NT2/D1 (cell line): ENCODE measurements around the gene SRP9.
"Not testable (repeated sequence)": the region's sequence is repeated elsewhere in the genome, so short reads cannot be mapped to it uniquely, and the experiment has no call there.

Source experiments
- DNase-seq: peaks from one replicate; pipeline ENCODE4 v3.0.0-alpha.2; 2011; ENCODE audit warnings: low read depth, low spot score
- H3K27me3 ChIP-seq: 2 replicates; pipeline ENCODE4 v1.6.0; 2011; ENCODE audit warnings: mild to moderate bottlenecking; ENCODE audit not compliant: insufficient read length, insufficient read depth
- H3K36me3 ChIP-seq: 2 replicates; pipeline ENCODE4 v1.6.1; 2011; ENCODE audit warnings: mild to moderate bottlenecking, low read length, mixed read lengths; ENCODE audit not compliant: insufficient read depth, insufficient read length
- H3K4me1 ChIP-seq: 2 replicates; pipeline ENCODE4 v1.5.1; 2011; ENCODE audit not compliant: insufficient read depth, insufficient read length
- H3K4me3 ChIP-seq: 2 replicates; pipeline ENCODE4 v1.5.1; 2011; ENCODE audit warnings: low read depth; ENCODE audit not compliant: insufficient read length
- H3K9ac ChIP-seq: 2 replicates; pipeline ENCODE4 v1.6.0; 2011; ENCODE audit warnings: low read depth; ENCODE audit not compliant: insufficient read length
- H3K9me3 ChIP-seq: 2 replicates; pipeline ENCODE4 v1.5.1; 2011; ENCODE audit warnings: mild to moderate bottlenecking, low read length; ENCODE audit not compliant: insufficient read depth
- SUZ12 ChIP-seq: IDR thresholded peaks from 2 replicates; pipeline ENCODE4 v1.6.1; 2011; ENCODE audit not compliant: insufficient read length, insufficient read depth; ENCODE audit errors: extremely low read depth
- YY1 ChIP-seq: IDR thresholded peaks from 2 replicates; pipeline ENCODE4 v1.6.1; 2011; ENCODE audit not compliant: insufficient read length, insufficient read depth
- ZNF274 ChIP-seq: IDR thresholded peaks from 2 replicates; pipeline ENCODE4 v1.6.1; 2011; ENCODE audit warnings: mild to moderate bottlenecking, low read depth, low read length

Gene SRP9

DNA sequence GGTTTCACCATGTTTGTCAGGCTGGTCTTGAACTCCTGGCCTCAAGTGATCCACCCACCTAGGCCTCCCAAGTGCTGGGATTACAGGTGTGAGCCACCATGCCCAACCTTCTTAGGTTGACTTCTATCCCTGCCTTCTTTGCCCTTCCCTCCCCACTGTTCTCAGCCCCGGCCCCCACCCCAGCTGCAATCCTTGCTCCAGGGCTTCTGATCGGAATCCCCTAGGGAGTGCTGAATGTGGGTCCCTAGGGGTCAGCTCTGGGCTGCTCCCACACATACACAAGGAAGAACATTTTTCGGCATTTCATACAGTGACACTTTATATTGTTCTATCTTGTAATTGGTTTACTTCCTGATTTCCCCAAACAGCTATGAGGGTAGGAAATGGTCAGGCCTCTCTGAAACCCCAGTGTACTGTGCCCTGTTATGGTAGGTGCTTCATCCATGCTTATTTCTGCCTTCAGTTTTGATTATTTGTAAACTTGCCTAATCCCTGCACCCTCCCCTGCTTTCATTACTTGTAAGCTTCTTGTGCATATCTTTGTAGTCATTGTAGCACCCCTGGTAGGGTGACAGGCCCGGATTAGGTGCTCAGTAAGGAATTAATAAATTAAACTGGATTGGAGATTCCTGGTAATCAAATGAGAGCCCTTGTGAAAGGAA lies 5.8 kb upstream of the SRP9 start:
- Histone ChIP-seq H3K4me1 (peaks cover 12% of the 10 kb centered on the region), H3K4me3 (no peak overlapping the region), H3K9ac (no peak overlapping the region), H3K9me3 (no peaks in the 10 kb centered on the region), H3K36me3 (no peaks in the 10 kb centered on the region), H3K27me3 (no peaks in the 10 kb centered on the region)
- DNase-seq: no peak
- TF ChIP-seq SUZ12: no peak
- no peak for TF ChIP-seq YY1
- no peak for TF ChIP-seq ZNF274

DNA sequence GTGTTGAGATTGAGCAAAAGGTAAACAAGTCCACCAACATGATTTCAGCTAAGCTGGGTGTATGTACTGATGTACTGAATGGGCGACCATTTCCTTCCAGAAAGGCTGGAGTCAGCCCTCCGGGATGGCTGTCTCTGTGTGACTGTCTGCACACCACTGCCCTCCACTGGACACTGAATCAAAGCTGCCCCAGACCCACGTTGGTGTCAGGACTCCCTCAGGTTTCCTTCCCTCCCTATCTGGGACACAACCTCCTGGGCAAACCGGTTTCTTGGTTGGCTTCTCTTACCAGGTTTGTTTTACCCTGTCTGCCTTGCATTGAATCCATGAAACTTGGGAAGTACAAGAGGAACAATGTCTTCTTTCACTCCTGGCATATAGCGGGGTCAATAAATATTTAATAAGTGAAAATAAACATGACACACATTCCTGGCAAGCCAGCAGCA lies 5.3 kb upstream of the SRP9 start:
- Histone ChIP-seq H3K36me3 (no peaks in the 10 kb centered on the region), H3K4me3 (no peak overlapping the region), H3K9me3 (no peaks in the 10 kb centered on the region), H3K9ac (no peak overlapping the region), H3K4me1 (peaks cover 10% of the 10 kb centered on the region), H3K27me3 (no peaks in the 10 kb centered on the region)
- peak; percentile 95 for DNase-seq
- TF ChIP-seq SUZ12 (no peak), YY1 (peak; percentile 52), ZNF274 (no peak)

DNA sequence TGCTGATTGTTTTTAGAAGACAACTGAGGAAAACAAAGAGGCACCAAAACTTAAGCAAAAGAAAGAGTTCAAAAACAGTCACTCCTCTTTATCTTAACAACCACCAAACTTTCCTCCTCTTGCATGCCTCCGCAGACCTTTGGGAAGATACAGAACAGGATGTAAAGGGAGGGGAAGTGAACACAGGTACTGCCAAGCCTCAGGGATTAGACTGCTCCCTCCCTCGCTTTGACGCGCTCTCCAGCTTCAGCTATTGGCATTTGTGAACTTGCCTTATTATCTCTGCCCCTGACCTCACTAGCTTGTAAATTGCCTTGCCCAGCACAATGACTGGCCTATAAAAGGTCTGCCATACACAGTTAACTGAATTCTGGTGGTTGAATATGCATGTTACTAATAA lies 4.8 kb upstream of the SRP9 start:
- H3K9me3 ChIP-seq: no peaks in the 10 kb centered on the region
- H3K9ac ChIP-seq: no peak overlapping the region
- H3K36me3 ChIP-seq: no peaks in the 10 kb centered on the region
- peaks cover 5% of the 10 kb centered on the region for H3K4me1 ChIP-seq
- DNase-seq: no peak
- H3K27me3 ChIP-seq: no peaks in the 10 kb centered on the region
- no peak for TF ChIP-seq SUZ12
- H3K4me3 ChIP-seq: no peak overlapping the region

DNA sequence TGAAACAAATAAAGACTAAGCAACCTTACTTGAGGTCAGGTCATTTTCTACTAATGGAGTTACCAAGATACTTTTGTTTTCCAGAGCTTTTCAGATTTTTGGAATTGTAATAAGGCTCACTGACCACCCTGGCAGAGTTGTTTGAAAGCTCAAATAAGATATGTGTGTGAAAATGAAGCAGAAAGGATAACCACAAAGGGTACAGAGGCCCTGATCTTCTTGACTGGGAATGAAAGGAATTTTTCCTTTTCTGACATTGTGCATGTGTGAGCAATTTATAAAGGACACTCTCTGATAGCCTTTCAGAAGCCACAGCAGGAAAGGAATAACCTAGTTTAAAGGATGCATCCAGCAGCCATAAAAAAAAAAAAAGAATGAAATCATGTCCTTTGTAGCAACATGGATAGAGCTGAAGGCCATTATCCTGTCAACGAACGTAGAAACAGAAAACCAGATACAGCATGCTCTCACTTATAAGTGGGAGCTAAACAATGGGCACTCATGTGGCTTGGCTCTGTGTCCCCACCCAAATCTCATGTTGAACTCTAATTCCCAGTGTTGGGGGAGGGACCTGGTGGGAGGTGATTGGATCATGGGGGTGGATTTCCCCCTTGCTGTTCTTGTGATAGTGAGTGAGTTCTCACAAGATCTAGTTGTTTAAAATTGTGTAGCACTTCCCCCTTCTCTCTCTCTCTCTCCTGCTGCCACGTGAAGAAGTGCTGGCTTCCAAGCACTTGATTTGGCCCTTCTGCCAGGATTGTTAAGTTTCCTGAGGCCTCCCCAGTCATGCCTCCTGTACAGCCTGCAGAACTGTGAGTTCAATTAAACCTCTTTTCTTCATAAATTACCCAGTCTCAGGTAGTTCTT lies 3.1 kb upstream of the SRP9 start:
- TF ChIP-seq SUZ12 (no peak), YY1 (no peak), ZNF274 (no peak)
- H3K4me1 ChIP-seq: peaks cover 3% of the 10 kb centered on the region
- no peak overlapping the region for H3K9ac ChIP-seq
- H3K4me3 ChIP-seq: no peak overlapping the region
- no peaks in the 10 kb centered on the region for H3K27me3 ChIP-seq
- peaks cover 10% of the 10 kb centered on the region for H3K36me3 ChIP-seq
- no peaks in the 10 kb centered on the region for H3K9me3 ChIP-seq
- no peak for DNase-seq

DNA sequence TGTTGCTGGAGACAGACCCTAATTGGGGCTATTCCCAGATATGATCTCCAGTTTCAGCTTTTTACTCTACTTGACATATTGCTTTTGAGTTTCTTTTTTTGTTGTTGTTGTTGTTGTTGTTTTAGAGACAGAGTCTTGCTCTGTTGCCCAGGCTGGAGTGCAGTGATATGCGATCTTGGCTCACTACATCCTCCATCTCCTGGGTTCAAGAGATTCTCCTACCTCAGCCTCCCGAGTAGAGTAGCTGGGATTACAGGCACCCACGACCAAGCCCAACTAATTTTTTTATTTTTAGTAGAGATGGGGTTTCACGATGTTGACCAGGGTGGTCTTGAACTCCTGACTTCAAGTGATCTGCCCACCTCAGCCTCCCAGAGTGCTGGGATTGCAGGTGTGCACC lies 1.3 kb upstream of the SRP9 start:
- no peaks in the 10 kb centered on the region for H3K9me3 ChIP-seq
- no peak overlapping the region for H3K4me3 ChIP-seq
- no peak for TF ChIP-seq YY1
- TF ChIP-seq SUZ12: no peak
- TF ChIP-seq ZNF274: no peak
- DNase-seq: no peak
- H3K4me1 ChIP-seq: peaks cover 2% of the 10 kb centered on the region
- H3K9ac ChIP-seq: no peak overlapping the region
- peaks cover 26% of the 10 kb centered on the region for H3K36me3 ChIP-seq
- H3K27me3 ChIP-seq: no peaks in the 10 kb centered on the region

DNA sequence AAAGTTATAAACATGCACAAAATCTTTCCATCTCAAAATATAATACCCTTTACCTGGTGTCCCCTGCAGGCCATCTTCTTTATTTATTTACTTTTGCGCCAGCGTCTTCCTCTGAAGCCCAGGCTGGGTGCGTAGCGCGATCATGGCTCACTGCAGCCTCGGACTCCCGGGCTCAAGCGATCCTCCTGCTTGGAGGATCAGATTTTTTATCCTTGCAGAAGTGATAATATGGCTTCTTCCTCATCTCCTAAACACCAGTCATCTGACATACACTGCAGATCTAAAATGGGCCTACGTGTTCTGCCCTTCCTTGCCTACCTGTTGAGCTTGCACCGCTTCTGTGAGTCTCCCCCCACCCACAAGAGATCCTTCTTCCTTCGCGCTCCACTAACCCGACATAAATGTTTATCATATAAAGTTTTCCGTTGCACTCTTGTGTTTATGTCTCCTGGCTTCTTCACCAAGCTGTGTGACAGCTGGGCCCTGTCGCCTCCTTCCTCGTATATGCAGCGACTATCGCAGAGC lies 506 bp upstream of the SRP9 start:
- Histone ChIP-seq H3K36me3 (peaks cover 26% of the 10 kb centered on the region), H3K4me1 (peaks cover 2% of the 10 kb centered on the region), H3K4me3 (peak overlapping the region; percentile 72), H3K27me3 (no peaks in the 10 kb centered on the region), H3K9ac (peak overlapping the region; percentile 42), H3K9me3 (no peaks in the 10 kb centered on the region)
- TF ChIP-seq ZNF274 (no peak), YY1 (no peak), SUZ12 (no peak)
- DNase-seq: no peak

DNA sequence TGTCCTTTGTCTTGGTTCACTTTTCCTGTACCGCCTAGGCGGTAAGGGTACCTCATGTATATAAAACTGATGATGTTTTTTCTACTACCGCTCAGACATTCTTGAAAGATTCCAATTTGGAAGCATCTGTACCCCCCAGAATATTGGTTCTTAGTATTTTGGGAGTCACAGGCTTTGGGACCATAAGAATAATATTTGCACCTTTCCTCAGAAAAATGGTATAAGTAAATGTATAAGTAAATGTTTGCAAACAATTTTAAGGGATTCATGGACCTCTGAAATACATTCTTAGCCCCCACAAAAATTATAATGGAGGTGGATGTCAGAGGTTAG lies 677 bp downstream of the SRP9 start:
- TF ChIP-seq YY1: no peak
- no peak for TF ChIP-seq SUZ12
- TF ChIP-seq ZNF274: no peak
- no peaks in the 10 kb centered on the region for H3K9me3 ChIP-seq
- H3K27me3 ChIP-seq: no peaks in the 10 kb centered on the region
- DNase-seq: no peak
- H3K9ac ChIP-seq: peak overlapping the region; percentile 91
- H3K36me3 ChIP-seq: peaks cover 37% of the 10 kb centered on the region
- peak overlapping the region; percentile 72 for H3K4me3 ChIP-seq
- no peaks in the 10 kb centered on the region for H3K4me1 ChIP-seq

DNA sequence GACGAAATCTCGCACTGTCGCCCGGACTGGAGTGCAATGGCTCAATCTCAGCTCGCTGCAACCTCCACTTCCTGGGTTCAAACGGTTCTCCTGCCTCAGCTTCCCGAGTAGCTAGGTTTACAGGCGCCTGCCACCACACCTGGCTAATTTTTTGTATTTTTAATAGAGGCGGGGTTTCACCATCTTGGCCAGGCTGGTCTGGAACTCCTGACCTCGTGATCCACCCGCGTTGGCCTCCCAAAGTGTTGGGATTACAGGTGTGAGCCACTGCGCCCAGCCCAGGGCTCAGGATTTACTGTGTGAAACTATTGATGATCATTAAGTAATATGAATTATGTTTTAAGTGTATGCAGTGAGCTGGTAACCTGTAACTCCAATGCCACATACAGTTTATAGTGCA lies 1.5 kb downstream of the SRP9 start:
- not testable (repeated sequence) for H3K27me3 ChIP-seq, H3K4me1 ChIP-seq, H3K9me3 ChIP-seq, DNase-seq
- Histone ChIP-seq H3K9ac (peak overlapping the region; percentile 91), H3K4me3 (peak overlapping the region; percentile 72), H3K36me3 (peaks cover 45% of the 10 kb centered on the region)
